Fibroblast of mammary gland (primary cell): Measurements from ENCODE around the gene MED9.
A peak's percentile ranks its signal among the peaks of the same experiment; 100 is the strongest.

Source experiments
- DNase-seq: peaks from one replicate; pipeline ENCODE4 v3.0.0-alpha.2; 2010; ENCODE audit warnings: low read depth
- H3K4me3 ChIP-seq: 2 replicates; pipeline ENCODE4 v1.5.1; 2011; ENCODE audit warnings: low read depth, mild to moderate bottlenecking, low read length, moderate library complexity; ENCODE audit not compliant: control insufficient read depth
- TF ChIP-seq, protein P1 (sequence below): conservative IDR thresholded peaks from 2 replicates; pipeline ENCODE4 v1.5.1; 2011; ENCODE audit warnings: low read depth, low read length, inconsistent platforms; ENCODE audit not compliant: control insufficient read depth, insufficient read depth

MED9 gene

DNA sequence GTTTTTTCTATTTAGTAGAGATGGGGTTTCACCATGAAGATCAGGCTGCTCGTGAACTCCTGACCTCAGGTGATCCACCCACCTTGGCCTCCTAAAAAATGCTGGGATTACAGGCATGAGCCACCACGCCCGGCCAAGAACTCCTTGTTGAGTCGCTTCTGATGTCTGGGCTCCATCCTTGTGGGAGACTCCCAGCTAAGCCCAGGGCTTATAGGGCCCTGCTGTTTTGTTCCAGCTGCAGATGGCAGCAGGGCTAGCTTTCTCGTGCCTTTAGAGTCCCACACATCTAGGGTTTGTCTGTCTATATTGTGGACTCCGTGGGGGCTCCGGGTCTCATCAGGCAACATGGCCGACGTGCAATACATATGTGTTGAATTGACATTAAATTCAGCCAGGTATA is 39.3 kb upstream of the MED9 start:
- TF ChIP-seq, protein P1, sequence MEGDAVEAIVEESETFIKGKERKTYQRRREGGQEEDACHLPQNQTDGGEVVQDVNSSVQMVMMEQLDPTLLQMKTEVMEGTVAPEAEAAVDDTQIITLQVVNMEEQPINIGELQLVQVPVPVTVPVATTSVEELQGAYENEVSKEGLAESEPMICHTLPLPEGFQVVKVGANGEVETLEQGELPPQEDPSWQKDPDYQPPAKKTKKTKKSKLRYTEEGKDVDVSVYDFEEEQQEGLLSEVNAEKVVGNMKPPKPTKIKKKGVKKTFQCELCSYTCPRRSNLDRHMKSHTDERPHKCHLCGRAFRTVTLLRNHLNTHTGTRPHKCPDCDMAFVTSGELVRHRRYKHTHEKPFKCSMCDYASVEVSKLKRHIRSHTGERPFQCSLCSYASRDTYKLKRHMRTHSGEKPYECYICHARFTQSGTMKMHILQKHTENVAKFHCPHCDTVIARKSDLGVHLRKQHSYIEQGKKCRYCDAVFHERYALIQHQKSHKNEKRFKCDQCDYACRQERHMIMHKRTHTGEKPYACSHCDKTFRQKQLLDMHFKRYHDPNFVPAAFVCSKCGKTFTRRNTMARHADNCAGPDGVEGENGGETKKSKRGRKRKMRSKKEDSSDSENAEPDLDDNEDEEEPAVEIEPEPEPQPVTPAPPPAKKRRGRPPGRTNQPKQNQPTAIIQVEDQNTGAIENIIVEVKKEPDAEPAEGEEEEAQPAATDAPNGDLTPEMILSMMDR, result no peak
- no peak overlapping the region for H3K4me3 ChIP-seq
- no peak for DNase-seq

DNA sequence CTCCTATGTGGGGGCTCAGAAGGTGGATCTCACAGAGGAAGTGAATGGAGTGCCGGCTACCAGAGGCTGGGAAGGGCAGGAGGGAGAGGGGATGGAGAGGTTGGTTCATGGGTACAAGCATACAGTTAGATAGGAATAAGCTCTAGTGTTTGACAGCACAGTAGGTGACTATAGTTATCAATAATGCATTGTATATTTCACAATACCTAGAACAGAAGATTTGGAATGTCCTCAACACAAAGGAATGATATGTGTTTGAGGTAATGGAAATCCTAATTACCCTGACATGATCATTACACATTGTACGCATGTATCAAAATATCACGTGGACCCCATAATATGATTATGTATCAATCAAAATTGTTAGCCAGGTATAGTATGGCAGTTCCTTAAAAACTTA is 38.9 kb upstream of the MED9 start:
- TF ChIP-seq, protein P1, result no peak
- DNase-seq, result no peak
- H3K4me3 ChIP-seq, result no peak overlapping the region

DNA sequence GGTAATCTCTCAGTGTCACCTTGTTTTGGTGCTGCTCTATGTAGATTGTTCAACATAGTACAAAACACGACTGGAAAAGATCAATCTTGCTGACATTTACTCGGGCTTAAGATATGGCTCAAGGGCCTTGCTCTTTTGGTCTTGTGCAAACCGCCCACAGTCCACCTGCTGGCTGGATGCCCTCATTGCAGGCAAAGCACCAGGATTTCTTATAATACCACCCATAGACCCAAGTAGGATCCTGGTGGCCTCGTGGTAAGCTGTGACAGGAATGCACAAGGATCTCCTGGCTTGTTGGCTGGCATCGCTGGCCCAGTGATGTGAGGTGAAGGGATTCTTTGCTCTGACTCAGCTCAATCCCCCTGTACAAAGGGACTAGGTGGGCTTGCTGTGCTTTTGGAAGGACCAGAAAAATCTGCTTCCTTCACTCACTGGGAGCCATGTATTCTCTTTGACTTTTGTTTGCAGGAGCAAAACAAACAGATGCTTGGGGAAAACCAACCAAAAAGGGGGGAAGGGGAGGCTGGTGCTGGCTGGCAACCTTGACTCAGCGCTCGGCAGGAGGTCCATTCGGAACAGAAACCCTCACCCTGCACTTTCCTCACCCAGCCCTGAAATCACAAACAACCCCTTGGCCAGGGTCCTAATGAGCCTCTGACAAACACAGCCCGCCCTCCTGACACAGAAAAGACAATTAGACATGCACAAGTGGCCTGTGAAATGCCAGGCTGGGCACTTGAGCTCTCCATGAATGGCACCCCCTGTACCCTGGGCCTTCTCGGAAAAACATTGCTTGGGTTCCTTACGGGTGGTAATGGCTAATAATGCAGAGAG is 36.6 kb upstream of the MED9 start:
- H3K4me3 ChIP-seq, result no peak overlapping the region
- TF ChIP-seq, protein P1, result peak; percentile 67
- peak; percentile 69 for DNase-seq

DNA sequence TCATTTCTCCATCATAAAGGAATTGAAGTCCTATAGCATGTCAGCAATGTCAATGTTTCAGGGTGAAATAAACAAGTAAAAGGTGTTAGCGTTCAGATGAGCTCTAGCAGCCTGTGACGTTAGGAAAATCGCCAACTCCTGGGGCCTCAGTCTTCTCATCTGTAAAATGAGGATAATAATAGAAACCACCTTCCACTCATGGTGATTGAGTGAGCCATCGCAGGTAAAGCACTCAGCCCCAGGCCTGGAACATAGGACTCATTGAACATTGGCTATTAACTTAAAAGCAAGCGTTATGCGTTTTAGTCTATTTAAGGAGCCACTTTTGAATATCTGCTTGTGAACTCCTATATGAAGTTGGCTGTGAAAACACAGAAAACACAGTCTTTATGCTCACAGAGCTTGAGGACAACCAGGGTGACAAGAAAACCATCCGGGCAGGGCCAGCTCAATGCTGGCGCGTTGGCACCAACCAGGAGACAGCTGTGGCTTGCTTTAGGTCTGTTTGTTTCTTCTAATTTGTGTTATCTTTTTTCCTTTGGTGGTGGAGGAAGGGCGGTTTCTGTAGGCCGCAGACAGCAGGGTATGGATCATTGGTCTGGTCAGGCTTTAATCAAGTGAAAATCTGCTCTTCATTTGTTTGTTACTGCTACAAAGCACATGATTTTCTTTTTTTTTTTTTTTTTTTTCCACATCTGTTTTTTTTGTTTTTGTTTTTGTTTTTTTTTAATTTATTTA is 35.7 kb upstream of the MED9 start:
- no peak overlapping the region for H3K4me3 ChIP-seq
- TF ChIP-seq, protein P1, result no peak
- no peak for DNase-seq

DNA sequence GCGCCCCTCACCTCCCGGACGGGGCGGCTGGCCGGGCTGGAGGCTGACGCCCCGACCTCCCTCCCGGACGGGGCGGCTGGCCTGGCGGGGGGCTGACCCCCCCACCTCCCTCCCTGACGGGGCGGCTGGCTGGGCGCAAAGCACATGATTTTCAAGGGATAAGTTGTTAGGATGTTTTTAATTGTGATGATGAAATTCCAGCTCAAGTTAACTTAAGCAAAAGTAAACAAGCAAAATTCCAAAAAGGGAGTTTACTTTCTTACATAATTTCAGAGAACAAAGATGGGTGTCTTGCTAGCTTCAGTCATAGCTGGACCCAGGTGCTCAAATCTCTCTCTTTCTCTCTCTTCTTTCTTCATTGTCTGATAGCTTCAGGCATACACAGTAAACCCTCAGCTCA is 33.6 kb upstream of the MED9 start:
- no peak overlapping the region for H3K4me3 ChIP-seq
- TF ChIP-seq, protein P1, result no peak
- peak; percentile 12 for DNase-seq

DNA sequence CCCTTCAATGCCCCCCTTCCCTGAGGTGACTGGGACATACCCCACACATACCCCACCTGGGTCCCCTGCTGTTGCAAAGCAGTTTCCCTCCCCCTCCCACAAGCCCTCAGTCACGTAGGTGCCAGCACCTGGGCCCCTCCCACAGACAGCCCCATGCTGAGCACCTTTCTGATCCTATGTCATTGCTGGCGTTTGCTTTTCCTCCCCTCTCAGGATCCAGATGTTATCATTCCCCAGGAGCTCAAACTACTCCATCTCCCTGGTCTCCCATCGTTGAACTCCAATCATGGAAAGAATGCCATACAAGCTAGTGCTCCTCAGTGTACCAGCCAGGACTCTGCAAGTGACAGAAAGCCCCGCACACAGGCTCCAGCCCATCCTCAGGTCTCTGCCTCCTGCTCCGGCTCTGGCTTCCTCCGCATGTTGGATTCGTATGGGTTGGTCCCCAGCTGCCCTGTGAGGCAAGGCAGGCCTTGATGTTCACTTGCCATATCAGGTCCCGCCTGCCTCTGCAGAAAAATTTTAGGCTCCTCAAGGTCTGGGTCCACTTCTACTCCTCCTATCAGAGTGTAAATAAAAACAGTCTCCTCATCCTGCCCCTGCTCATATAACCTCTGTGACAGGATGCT is 31.4 kb upstream of the MED9 start:
- DNase-seq, result no peak
- TF ChIP-seq, protein P1, result no peak

More for the DNA sequence above, 31.4 kb upstream of the MED9 start:
- no peak overlapping the region for H3K4me3 ChIP-seq
